NB4 (cell line): Measurements from ENCODE around the gene ASIC3.

Experiments
- MYC ChIP-seq: IDR thresholded peaks from 2 replicates; pipeline ENCODE4 v1.6.1; 2011; ENCODE audit warnings: low read depth, low read length
- POLR2A ChIP-seq: IDR thresholded peaks from 2 replicates; pipeline ENCODE4 v1.6.1; 2011; ENCODE audit warnings: mild to moderate bottlenecking; ENCODE audit not compliant: insufficient read length; ENCODE audit errors: extremely low read depth
- TF ChIP-seq, protein P1 (sequence below): IDR thresholded peaks from one replicate; pipeline ENCODE4 v1.5.1; 2012; ENCODE audit warnings: low read depth, low read length

- TF ChIP-seq POLR2A (no peak), MYC (no peak)
- TF ChIP-seq, protein P1, sequence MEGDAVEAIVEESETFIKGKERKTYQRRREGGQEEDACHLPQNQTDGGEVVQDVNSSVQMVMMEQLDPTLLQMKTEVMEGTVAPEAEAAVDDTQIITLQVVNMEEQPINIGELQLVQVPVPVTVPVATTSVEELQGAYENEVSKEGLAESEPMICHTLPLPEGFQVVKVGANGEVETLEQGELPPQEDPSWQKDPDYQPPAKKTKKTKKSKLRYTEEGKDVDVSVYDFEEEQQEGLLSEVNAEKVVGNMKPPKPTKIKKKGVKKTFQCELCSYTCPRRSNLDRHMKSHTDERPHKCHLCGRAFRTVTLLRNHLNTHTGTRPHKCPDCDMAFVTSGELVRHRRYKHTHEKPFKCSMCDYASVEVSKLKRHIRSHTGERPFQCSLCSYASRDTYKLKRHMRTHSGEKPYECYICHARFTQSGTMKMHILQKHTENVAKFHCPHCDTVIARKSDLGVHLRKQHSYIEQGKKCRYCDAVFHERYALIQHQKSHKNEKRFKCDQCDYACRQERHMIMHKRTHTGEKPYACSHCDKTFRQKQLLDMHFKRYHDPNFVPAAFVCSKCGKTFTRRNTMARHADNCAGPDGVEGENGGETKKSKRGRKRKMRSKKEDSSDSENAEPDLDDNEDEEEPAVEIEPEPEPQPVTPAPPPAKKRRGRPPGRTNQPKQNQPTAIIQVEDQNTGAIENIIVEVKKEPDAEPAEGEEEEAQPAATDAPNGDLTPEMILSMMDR: no peak
Observed at GRCh38 chr7:151085329-151085690, 37.0 kb downstream of the ASIC3 start.
